Measurements from ENCODE around the gene USP13.

USP13 gene

GRCh38 chr3:179744667-179745066, 91.8 kb downstream of the USP13 start:
- peaks cover 10% of the 10 kb centered on the region for H3K36me3 ChIP-seq (ENCODE audit: control insufficient read depth, insufficient read depth, low read length)
- H3K27me3 ChIP-seq (replicated peaks; ENCODE audit: control insufficient read depth, insufficient read depth, low read length, poor library complexity, severe bottlenecking) = no peaks in the 10 kb centered on the region
- H3K9me3 ChIP-seq (ENCODE audit: control insufficient read depth, low read length) = no peaks in the 10 kb centered on the region
- no peak overlapping the region for H3K4me3 ChIP-seq (ENCODE audit: insufficient read depth, low read depth, low read length, poor library complexity, severe bottlenecking)
- no peak for DNase-seq
- no peak overlapping the region for H3K27ac ChIP-seq (ENCODE audit: insufficient read depth, low read length, poor library complexity, severe bottlenecking)
- no peaks in the 10 kb centered on the region for H3K4me1 ChIP-seq (ENCODE audit: control insufficient read depth, insufficient read depth, low read length, poor library complexity, severe bottlenecking)

- Histone ChIP-seq H3K4me1 (ENCODE audit: control insufficient read depth, insufficient read depth, low read length, poor library complexity, severe bottlenecking) (no peaks in the 10 kb centered on the region), H3K27ac (ENCODE audit: insufficient read depth, low read length, poor library complexity, severe bottlenecking) (no peak overlapping the region), H3K9me3 (ENCODE audit: control insufficient read depth, low read length) (no peaks in the 10 kb centered on the region), H3K36me3 (ENCODE audit: control insufficient read depth, insufficient read depth, low read length) (peaks cover 10% of the 10 kb centered on the region), H3K4me3 (ENCODE audit: insufficient read depth, low read depth, low read length, poor library complexity, severe bottlenecking) (no peak overlapping the region), H3K27me3 (replicated peaks; ENCODE audit: control insufficient read depth, insufficient read depth, low read length, poor library complexity, severe bottlenecking) (no peaks in the 10 kb centered on the region)
- DNase-seq = no peak
Observed at GRCh38 chr3:179745079-179745478, 92.2 kb downstream of the USP13 start.

GRCh38 chr3:179745716-179746115, 92.9 kb downstream of the USP13 start:
- Histone ChIP-seq H3K27ac (ENCODE audit: insufficient read depth, low read length, poor library complexity, severe bottlenecking) (no peak overlapping the region), H3K4me1 (ENCODE audit: control insufficient read depth, insufficient read depth, low read length, poor library complexity, severe bottlenecking) (no peaks in the 10 kb centered on the region), H3K36me3 (ENCODE audit: control insufficient read depth, insufficient read depth, low read length) (peaks cover 10% of the 10 kb centered on the region), H3K4me3 (ENCODE audit: insufficient read depth, low read depth, low read length, poor library complexity, severe bottlenecking) (no peak overlapping the region), H3K27me3 (replicated peaks; ENCODE audit: control insufficient read depth, insufficient read depth, low read length, poor library complexity, severe bottlenecking) (no peaks in the 10 kb centered on the region), H3K9me3 (ENCODE audit: control insufficient read depth, low read length) (no peaks in the 10 kb centered on the region)
- no peak for DNase-seq

GRCh38 chr3:179750720-179751328, 98.0 kb downstream of the USP13 start:
- Histone ChIP-seq H3K9me3 (ENCODE audit: control insufficient read depth, low read length) (no peaks in the 10 kb centered on the region), H3K27me3 (replicated peaks; ENCODE audit: control insufficient read depth, insufficient read depth, low read length, poor library complexity, severe bottlenecking) (no peaks in the 10 kb centered on the region), H3K4me3 (ENCODE audit: insufficient read depth, low read depth, low read length, poor library complexity, severe bottlenecking) (no peak overlapping the region), H3K4me1 (ENCODE audit: control insufficient read depth, insufficient read depth, low read length, poor library complexity, severe bottlenecking) (no peaks in the 10 kb centered on the region), H3K36me3 (ENCODE audit: control insufficient read depth, insufficient read depth, low read length) (no peaks in the 10 kb centered on the region), H3K27ac (ENCODE audit: insufficient read depth, low read length, poor library complexity, severe bottlenecking) (no peak overlapping the region)
- DNase-seq = no peak

- no peaks in the 10 kb centered on the region for H3K27me3 ChIP-seq (replicated peaks; ENCODE audit: control insufficient read depth, insufficient read depth, low read length, poor library complexity, severe bottlenecking)
- no peak overlapping the region for H3K4me3 ChIP-seq (ENCODE audit: insufficient read depth, low read depth, low read length, poor library complexity, severe bottlenecking)
- H3K4me1 ChIP-seq (ENCODE audit: control insufficient read depth, insufficient read depth, low read length, poor library complexity, severe bottlenecking) = no peaks in the 10 kb centered on the region
- peaks cover 7% of the 10 kb centered on the region for H3K36me3 ChIP-seq (ENCODE audit: control insufficient read depth, insufficient read depth, low read length)
- H3K9me3 ChIP-seq (ENCODE audit: control insufficient read depth, low read length) = no peaks in the 10 kb centered on the region
- H3K27ac ChIP-seq (ENCODE audit: insufficient read depth, low read length, poor library complexity, severe bottlenecking) = no peak overlapping the region
- DNase-seq = no peak
Observed at GRCh38 chr3:179760944-179761343, 108.1 kb downstream of the USP13 start.

GRCh38 chr3:179765396-179765795, 112.6 kb downstream of the USP13 start:
- no peak overlapping the region for H3K27ac ChIP-seq (ENCODE audit: insufficient read depth, low read length, poor library complexity, severe bottlenecking)
- no peaks in the 10 kb centered on the region for H3K4me1 ChIP-seq (ENCODE audit: control insufficient read depth, insufficient read depth, low read length, poor library complexity, severe bottlenecking)
- no peaks in the 10 kb centered on the region for H3K9me3 ChIP-seq (ENCODE audit: control insufficient read depth, low read length)
- H3K4me3 ChIP-seq (ENCODE audit: insufficient read depth, low read depth, low read length, poor library complexity, severe bottlenecking) = no peak overlapping the region
- no peaks in the 10 kb centered on the region for H3K27me3 ChIP-seq (replicated peaks; ENCODE audit: control insufficient read depth, insufficient read depth, low read length, poor library complexity, severe bottlenecking)
- peaks cover 18% of the 10 kb centered on the region for H3K36me3 ChIP-seq (ENCODE audit: control insufficient read depth, insufficient read depth, low read length)
- no peak for DNase-seq

GRCh38 chr3:179766416-179767133, 113.7 kb downstream of the USP13 start:
- Histone ChIP-seq H3K27ac (ENCODE audit: insufficient read depth, low read length, poor library complexity, severe bottlenecking) (no peak overlapping the region), H3K36me3 (ENCODE audit: control insufficient read depth, insufficient read depth, low read length) (peaks cover 15% of the 10 kb centered on the region), H3K27me3 (replicated peaks; ENCODE audit: control insufficient read depth, insufficient read depth, low read length, poor library complexity, severe bottlenecking) (no peaks in the 10 kb centered on the region), H3K9me3 (ENCODE audit: control insufficient read depth, low read length) (no peaks in the 10 kb centered on the region), H3K4me1 (ENCODE audit: control insufficient read depth, insufficient read depth, low read length, poor library complexity, severe bottlenecking) (no peaks in the 10 kb centered on the region), H3K4me3 (ENCODE audit: insufficient read depth, low read depth, low read length, poor library complexity, severe bottlenecking) (no peak overlapping the region)
- DNase-seq = no peak

- Histone ChIP-seq H3K36me3 (ENCODE audit: control insufficient read depth, insufficient read depth, low read length) (peaks cover 15% of the 10 kb centered on the region), H3K4me1 (ENCODE audit: control insufficient read depth, insufficient read depth, low read length, poor library complexity, severe bottlenecking) (no peaks in the 10 kb centered on the region), H3K27me3 (replicated peaks; ENCODE audit: control insufficient read depth, insufficient read depth, low read length, poor library complexity, severe bottlenecking) (no peaks in the 10 kb centered on the region), H3K27ac (ENCODE audit: insufficient read depth, low read length, poor library complexity, severe bottlenecking) (no peak overlapping the region), H3K4me3 (ENCODE audit: insufficient read depth, low read depth, low read length, poor library complexity, severe bottlenecking) (no peak overlapping the region), H3K9me3 (ENCODE audit: control insufficient read depth, low read length) (no peaks in the 10 kb centered on the region)
- no peak for DNase-seq
Observed at GRCh38 chr3:179768080-179768479, 115.2 kb downstream of the USP13 start.

GRCh38 chr3:179769411-179770247, 116.8 kb downstream of the USP13 start:
- Histone ChIP-seq H3K36me3 (ENCODE audit: control insufficient read depth, insufficient read depth, low read length) (peaks cover 15% of the 10 kb centered on the region), H3K27ac (ENCODE audit: insufficient read depth, low read length, poor library complexity, severe bottlenecking) (no peak overlapping the region), H3K4me3 (ENCODE audit: insufficient read depth, low read depth, low read length, poor library complexity, severe bottlenecking) (no peak overlapping the region), H3K27me3 (replicated peaks; ENCODE audit: control insufficient read depth, insufficient read depth, low read length, poor library complexity, severe bottlenecking) (no peaks in the 10 kb centered on the region), H3K9me3 (ENCODE audit: control insufficient read depth, low read length) (no peaks in the 10 kb centered on the region), H3K4me1 (ENCODE audit: control insufficient read depth, insufficient read depth, low read length, poor library complexity, severe bottlenecking) (no peaks in the 10 kb centered on the region)
- DNase-seq = no peak

- Histone ChIP-seq H3K27ac (ENCODE audit: insufficient read depth, low read length, poor library complexity, severe bottlenecking) (no peak overlapping the region), H3K36me3 (ENCODE audit: control insufficient read depth, insufficient read depth, low read length) (peaks cover 7% of the 10 kb centered on the region), H3K27me3 (replicated peaks; ENCODE audit: control insufficient read depth, insufficient read depth, low read length, poor library complexity, severe bottlenecking) (no peaks in the 10 kb centered on the region), H3K4me1 (ENCODE audit: control insufficient read depth, insufficient read depth, low read length, poor library complexity, severe bottlenecking) (no peaks in the 10 kb centered on the region), H3K4me3 (ENCODE audit: insufficient read depth, low read depth, low read length, poor library complexity, severe bottlenecking) (no peak overlapping the region), H3K9me3 (ENCODE audit: control insufficient read depth, low read length) (no peaks in the 10 kb centered on the region)
- no peak for DNase-seq
Observed at GRCh38 chr3:179771797-179772196, 119.0 kb downstream of the USP13 start.

Data from effector memory CD4-positive, alpha-beta T cell (primary cell).